NCI-H345 treated with DMSO at 0.1 percent for 48 hours (cell line): Measurements from ENCODE around the gene JMJD7.

Experiments
- DNase-seq: peaks from one replicate; lab custom pipeline; 2025; ENCODE audit not compliant: unreplicated experiment; lab: John Stamatoyannopoulos, UW

JMJD7 gene

GRCh38 chr15:41881920-41882688, 54.2 kb downstream of the JMJD7 start:
- no peak for DNase-seq

DNA sequence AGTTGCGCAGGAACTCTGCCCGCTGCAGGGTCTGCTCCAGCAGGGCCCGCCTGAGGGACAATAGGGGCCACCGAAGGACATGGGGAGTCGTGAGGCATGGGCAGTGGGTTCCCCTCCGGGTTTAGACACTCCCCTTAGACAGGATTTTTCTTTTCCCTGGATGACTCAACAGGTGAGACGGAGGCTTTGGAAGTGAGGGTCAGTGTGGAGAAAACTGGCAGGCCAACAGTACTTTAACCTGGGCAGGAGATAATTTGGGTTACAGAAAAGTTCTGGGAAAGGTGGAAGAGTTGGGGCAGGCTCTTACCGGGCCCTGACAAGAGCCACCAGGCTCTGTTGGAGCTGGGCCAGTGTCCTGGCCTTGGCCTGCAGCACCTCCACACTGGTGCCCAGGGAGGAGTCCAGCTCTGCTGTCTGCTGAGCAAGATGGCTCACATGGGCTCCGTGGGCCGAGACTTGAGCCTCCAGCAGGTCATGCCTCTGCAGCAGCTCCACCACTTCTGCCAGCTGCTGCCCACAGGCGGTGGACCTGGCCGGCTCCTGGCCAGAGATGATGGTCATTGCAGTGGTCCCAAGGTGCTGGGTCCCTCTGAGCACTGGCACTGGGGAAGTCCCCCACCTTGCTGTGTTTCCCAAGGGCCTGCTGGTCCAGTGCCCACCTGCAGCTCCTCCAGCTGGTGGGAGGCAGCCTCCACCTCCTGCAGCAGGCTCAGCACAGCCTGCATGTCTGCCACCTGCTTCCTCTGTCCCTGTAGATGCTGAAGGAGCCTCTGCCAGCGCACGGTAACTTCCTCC, 55.0 kb downstream of the JMJD7 start:
- no peak for DNase-seq

DNA sequence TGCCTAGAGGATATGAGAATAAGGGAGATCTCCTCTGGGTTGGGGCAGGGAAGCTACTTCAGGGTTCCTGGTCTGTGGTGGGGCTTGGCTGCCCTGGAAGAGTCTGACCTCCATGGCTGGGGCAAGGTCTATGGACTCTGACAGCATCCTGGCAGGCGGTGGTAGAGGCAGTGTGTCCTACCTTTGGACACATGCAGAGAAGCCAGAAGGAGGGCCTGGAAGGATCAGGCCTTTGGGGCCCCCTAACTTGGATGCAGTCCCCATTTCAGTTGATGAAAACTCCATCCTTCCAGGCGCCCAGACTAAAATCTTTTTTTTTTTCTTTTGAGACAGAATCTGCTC, 55.6 kb downstream of the JMJD7 start:
- DNase-seq = no peak

GRCh38 chr15:41884458-41884857, 56.6 kb downstream of the JMJD7 start:
- no peak for DNase-seq

DNA sequence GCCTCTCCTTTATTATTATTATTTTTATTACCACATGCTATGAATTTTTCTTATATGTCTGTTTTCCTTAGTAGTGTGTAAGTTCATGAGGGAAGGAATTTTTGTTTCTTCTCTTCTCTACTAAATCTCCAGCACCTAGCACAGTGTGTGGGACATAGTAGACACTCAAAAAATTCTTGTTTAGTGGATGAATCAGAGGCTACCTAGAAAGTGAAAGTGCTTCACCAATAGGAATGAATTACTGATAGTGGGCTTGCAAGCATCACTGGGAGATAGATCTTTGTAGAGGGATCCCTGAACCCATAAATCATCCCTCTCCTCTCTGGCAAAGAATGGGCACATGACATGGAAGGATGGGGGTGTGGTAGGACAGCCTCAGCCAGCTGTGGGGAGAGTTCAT, 57.4 kb downstream of the JMJD7 start:
- DNase-seq = no peak

GRCh38 chr15:41885841-41886240, 57.9 kb downstream of the JMJD7 start:
- no peak for DNase-seq

- no peak for DNase-seq
Observed at GRCh38 chr15:41886741-41887140, 58.8 kb downstream of the JMJD7 start.

- no peak for DNase-seq
Observed at GRCh38 chr15:41887161-41887560, 59.3 kb downstream of the JMJD7 start.
